Heart left ventricle (tissue), 13 donors: Measurements from ENCODE around the gene HSFX4.
"Not testable (repeated sequence)": the region's sequence is repeated elsewhere in the genome, so short reads cannot be mapped to it uniquely, and the experiment has no call there.

Experiments
- CTCF ChIP-seq, 12 donors: fragments of 200-600 bp; sonication (generic) in 4 of 12; IDR thresholded peaks; one replicate each; pipeline versions ENCODE4 v1.5.0 to v1.8.0; 2018 to 2022; ENCODE audit warnings: antibody characterized with exemption in 12 of 12, mild to moderate bottlenecking in 5 of 12
- POLR2A ChIP-seq, 2 donors: fragments of 450-650 bp; IDR thresholded peaks; one replicate each; pipeline ENCODE4 v1.6.1; 2017; ENCODE audit warnings: antibody characterized with exemption in 2 of 2, mild to moderate bottlenecking in 2 of 2, moderate library complexity in 2 of 2
- donor health status: ischemic (EF 13 %, LVEDD 7.1; RV severe dilation, severe dysfunction).
- donor health status: DM: no; HTN: yes; CAD: no.
- donor health status: DM: no; HTN: no; CAD: no.
- donor health status: ischemic (EF 25% LVEDD 6.9; RV normal size, moderate dysfunction).
- donor health status: ischemic (EF 25% LVEDD 5.7; RV mildly dilated, moderate dysfunction).
- donor health status: ischemic (EF 35%, LVEDD 5.7; RV mildly dilated, moderate dysfunction).
- donor health status: nonischemic (EF 11% LVEDD 7.7; RV severe dilation, severe dysfunction).
- donor health status: DM: yes; HTN: yes; CAD: no.
- donor health status: PGD.
- donor health status: ischemic (EF 29% LVEDD 5.4; RV normal size, mild dysfunction).
- donor health status: nonischemic (EF 23%, LVEDD 6.1; RV moderate dilation, normal function).

GRCh38 chrX:149890828-149891227 lies 38.5 kb upstream of the HSFX4 start:
- not testable (repeated sequence) for TF ChIP-seq CTCF, POLR2A (IDR thresholded peaks at IDR 0.05)
